Caki2 (cell line): ENCODE measurements around the gene GIMAP6. TPM values are rescaled to one million over a fixed set of nuclear protein-coding genes. Genes with fewer than 3 reads are reported as not detected.
"Not testable (repeated sequence)": the region's sequence is repeated elsewhere in the genome, so short reads cannot be mapped to it uniquely, and the experiment has no call there.

ENCODE experiments used
- DNase-seq: peaks from one replicate; pipeline ENCODE4 v3.0.0-alpha.2; 2015; ENCODE audit warnings: low read depth
- in situ Hi-C: cut with HindIII; loops from 2 replicates; pipeline ENCODE4 v1.10.0; 2016; ENCODE audit warnings: low sequenced_read_pairs, low pct_unique_long_range_greater_than_20kb, mixed read lengths
- total RNA-seq: library from RNA; depleted of rRNA; stranded (reverse); fragments of >200 nt; shearing (Covaris generic); gene quantifications from 2 replicates; pipeline ENCODE4 v1.2.3, GENCODE V29; 2014; ENCODE audit warnings: low replicate concordance; rRNA removed

GIMAP6 gene
- total RNA-seq, 1 experiment from 2014 or later: not detected

DNA sequence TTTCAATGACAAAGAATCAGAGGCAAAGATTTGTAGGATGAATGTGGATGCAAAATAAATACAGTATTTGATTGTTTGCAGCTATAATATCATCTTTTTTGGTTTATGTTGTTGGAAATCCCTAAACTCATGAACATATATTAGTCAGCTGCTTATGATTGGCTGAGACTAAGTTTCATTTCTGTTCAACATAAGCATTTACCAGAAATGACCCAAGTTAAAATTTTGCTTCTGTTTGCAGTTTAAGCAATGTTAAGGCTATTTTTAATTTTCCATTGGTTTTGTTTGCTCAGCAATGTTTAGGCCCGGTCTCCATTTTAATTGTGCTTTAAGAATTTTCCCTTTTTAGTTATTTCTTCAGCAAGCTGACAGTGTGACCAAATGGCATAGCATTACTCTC lies 22.0 kb downstream of the GIMAP6 start:
- in situ Hi-C loops: no loop called here
- no peak for DNase-seq

DNA sequence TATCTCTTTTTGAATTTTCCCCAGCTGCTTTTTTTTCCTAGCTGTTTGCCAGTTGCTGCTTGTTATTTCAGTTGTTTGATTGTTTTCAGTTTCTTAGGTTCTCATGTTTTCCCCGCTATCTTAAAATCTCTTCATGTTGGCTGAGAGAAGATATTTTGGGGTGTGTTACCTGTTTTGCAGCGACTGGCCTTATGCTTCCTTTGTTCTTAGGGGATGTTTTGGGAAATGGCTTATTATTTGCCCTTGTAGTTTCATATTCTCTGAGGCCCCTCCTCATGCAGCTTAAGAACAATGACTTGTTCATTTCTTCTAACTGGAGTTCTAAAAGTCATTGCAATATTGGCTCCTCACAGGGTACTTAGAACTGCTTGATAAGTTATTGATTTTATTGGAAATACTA lies 28.6 kb downstream of the GIMAP6 start:
- DNase-seq, in situ Hi-C loops: not testable (repeated sequence)

DNA sequence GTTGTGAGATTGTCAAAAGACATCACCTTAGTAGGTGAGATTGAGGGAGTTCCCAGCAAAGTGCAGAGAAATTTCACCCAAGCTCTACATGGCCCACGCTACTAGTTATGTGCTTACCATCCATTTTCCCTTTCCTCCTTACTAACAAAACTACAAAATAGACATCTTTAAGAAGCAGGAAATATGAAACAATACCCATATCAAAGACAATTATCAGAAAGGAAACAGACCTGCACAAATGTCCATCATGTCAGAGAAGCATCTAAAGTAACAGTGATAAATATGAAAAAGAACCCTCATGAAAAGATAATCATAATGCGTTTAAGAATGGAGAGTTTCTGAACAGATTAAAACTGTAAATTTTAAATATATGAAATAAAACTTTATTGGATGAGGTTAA lies 36.8 kb downstream of the GIMAP6 start:
- in situ Hi-C loops: no loop called here
- DNase-seq: no peak

DNA sequence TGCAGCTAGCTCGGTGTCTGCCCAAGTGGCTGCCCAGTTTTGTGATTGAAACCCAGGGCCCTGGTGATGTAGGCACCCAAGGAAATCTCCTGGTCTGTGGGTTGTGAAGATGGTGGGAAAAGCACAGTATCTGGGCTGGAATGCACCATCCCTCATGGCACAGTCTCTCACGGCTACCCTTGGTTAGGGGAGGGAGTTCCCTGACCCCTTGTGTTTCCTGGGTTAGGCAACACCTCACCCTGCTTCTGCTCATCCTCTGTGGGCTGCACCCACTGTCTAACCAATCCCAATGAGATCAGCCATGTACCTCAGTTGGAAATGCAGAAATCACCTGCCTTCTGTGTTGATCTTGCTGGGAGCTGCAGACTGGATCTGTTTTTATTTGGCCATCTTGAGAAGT lies 37.4 kb downstream of the GIMAP6 start:
- no peak for DNase-seq
- in situ Hi-C loops: no loop called here

DNA sequence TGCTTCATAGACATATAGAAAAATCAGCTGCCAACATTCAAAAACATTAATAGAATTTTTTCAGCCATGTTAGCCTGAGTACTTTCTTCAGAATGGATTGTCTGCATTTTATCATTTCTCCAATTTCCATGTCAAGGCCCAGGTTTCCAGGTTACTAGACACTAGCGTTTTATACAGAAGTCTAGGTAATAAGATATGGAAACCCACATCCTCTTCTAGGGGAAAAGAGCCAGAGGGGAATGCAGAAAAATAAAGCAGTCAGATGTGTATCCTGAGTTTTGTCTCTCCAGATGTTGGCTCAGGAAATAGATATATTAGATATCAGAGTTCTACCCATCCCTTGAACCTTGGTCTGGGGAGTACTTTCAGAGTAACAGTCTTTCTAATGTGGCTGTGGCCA lies 44.6 kb downstream of the GIMAP6 start:
- in situ Hi-C loops: no loop called here

GRCh38 chr7:150586785-150587152 lies 45.4 kb downstream of the GIMAP6 start:
- no peak for DNase-seq
- in situ Hi-C loops: no loop called here

More for the DNA sequence above, 44.6 kb downstream of the GIMAP6 start:
- DNase-seq: no peak

DNA sequence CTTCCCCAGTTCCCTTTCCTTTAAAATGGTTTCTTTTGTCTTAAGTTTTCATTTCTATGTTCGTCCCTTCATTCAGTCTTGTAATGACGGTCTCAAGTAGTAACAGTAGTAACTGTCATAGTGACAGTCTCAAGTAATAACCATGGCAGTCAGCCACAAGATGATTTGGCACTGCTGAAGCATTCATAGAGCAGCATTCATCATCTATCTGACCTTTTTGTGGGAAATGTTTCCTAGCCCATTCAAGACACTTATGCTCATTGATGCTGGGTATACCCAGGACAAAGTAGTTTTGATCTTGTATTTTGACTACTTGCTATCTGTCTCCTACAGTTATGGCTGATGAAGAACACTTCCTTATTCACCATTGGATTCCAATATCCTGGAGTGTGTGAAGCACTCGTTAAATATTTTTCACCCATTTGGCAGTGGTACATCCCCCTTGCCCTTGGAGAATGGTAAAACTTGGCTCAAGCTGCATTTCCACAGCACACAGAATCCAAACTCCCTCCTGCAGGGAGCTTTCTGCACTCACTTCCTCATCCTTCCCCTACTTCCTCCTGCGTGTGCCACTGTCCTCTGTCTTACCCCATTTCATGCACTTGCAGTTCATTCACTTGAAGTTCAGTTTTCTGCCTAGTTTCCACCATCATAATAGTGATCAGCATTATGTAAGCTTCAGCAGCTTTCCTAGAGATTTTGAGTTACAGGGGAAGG lies 46.0 kb downstream of the GIMAP6 start:
- in situ Hi-C loops: no loop called here
- DNase-seq: no peak

GRCh38 chr7:150585199-150585598 lies 47.0 kb downstream of the GIMAP6 start:
- in situ Hi-C loops: no loop called here
- no peak for DNase-seq

DNA sequence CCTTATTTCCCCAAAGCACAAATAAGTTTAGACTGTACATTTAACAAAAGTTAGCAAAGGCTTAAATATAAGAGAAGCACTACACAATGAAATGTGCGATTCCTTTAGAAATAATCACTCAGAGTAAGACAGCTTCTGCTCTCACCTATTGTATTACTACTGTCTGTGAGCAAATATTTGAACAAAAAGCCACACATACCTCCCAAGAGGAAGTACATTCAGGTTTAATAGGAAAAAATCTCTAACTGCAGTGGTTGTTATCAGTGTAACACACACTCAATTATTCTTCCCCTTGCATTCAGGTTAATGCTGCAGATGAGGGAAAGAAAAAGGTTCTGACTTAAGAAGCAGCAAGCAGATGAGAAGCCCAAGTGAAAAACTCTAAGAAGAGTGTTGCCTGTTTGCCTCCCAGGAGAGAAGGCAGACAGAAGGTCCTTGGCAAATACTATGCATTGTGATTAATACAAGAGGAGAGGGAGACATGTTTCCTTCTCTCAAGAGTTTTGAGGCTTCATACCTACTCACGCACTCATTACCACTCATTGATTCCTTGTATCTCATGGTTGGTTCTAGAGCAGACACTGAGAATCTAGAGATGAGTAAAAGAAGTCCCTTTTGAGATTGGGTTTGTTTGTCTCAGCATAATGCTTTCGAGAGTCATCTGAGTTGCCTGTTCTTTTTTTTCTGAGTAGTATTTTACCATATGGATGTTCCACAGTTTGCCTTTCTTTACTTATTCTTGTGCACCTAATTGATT lies 51.4 kb downstream of the GIMAP6 start:
- in situ Hi-C loops: no loop called here
- DNase-seq: no peak

GRCh38 chr7:150579979-150580637 lies 52.1 kb downstream of the GIMAP6 start:
- DNase-seq, in situ Hi-C loops: not testable (repeated sequence)

Other genes starting within 250 kb of the GIMAP6 start
- not detected in 2 replicates for gene GIMAP8, start 181.8 kb downstream of the GIMAP6 start, total RNA-seq
- gene GIMAP7, start 117.5 kb downstream of the GIMAP6 start, total RNA-seq: not detected in 2 replicates
- gene GIMAP4, start 65.0 kb downstream of the GIMAP6 start, total RNA-seq: not detected in 2 replicates
- not detected in 2 replicates for gene GIMAP2, start 53.3 kb upstream of the GIMAP6 start, total RNA-seq
- gene GIMAP1, start 84.2 kb upstream of the GIMAP6 start, total RNA-seq: not detected in 2 replicates
- gene GIMAP5, start 105.0 kb upstream of the GIMAP6 start, total RNA-seq: not detected in 2 replicates
- gene TMEM176B, start 168.0 kb upstream of the GIMAP6 start, total RNA-seq: not detected in 2 replicates
- gene TMEM176A, start 168.4 kb upstream of the GIMAP6 start, total RNA-seq: not detected in 2 replicates
- gene AOC1, start 220.1 kb upstream of the GIMAP6 start, total RNA-seq: not detected in 2 replicates